ENCODE data around the gene TNS3. TPM values are rescaled to one million over a fixed set of nuclear protein-coding genes. Genes with fewer than 3 reads are reported as not detected.

Gene TNS3
- total RNA-seq, 1 donor from 2014 or later, result 426 TPM

DNA sequence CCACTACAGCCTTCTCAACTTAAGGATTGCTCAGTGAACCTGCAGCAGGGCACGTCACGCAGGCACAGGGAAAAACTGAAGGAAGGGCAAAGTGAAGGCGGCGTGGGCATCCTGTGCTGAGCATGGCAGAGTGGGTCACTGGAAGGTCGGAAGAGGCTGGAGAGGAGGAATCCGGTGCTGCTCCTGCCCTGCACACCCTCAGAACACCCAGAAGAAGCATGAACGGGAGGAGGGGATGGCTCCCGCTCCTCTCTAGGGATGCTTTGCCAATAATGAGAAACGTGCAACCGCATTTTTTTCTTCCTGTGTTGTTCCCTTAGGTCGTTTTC lies 175.1 kb downstream of the TNS3 start:
- Mint-ChIP-seq H3K4me1 (ENCODE audit: low read depth) (peaks cover 62% of the 10 kb centered on the region), H3K36me3 (ENCODE audit: low read depth) (peaks cover 50% of the 10 kb centered on the region), H3K9me3 (ENCODE audit: low read depth) (no peaks in the 10 kb centered on the region), H3K27me3 (ENCODE audit: low read depth) (no peaks in the 10 kb centered on the region), H3K4me3 (ENCODE audit: unreplicated experiment) (no peak overlapping the region), H3K27ac (ENCODE audit: unreplicated experiment) (peak overlapping the region; percentile 67)
- no peak for DNase-seq (ENCODE audit: low spot score)
- TF ChIP-seq, protein P1, sequence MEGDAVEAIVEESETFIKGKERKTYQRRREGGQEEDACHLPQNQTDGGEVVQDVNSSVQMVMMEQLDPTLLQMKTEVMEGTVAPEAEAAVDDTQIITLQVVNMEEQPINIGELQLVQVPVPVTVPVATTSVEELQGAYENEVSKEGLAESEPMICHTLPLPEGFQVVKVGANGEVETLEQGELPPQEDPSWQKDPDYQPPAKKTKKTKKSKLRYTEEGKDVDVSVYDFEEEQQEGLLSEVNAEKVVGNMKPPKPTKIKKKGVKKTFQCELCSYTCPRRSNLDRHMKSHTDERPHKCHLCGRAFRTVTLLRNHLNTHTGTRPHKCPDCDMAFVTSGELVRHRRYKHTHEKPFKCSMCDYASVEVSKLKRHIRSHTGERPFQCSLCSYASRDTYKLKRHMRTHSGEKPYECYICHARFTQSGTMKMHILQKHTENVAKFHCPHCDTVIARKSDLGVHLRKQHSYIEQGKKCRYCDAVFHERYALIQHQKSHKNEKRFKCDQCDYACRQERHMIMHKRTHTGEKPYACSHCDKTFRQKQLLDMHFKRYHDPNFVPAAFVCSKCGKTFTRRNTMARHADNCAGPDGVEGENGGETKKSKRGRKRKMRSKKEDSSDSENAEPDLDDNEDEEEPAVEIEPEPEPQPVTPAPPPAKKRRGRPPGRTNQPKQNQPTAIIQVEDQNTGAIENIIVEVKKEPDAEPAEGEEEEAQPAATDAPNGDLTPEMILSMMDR (IDR thresholded peaks at IDR 0.05), result no peak

DNA sequence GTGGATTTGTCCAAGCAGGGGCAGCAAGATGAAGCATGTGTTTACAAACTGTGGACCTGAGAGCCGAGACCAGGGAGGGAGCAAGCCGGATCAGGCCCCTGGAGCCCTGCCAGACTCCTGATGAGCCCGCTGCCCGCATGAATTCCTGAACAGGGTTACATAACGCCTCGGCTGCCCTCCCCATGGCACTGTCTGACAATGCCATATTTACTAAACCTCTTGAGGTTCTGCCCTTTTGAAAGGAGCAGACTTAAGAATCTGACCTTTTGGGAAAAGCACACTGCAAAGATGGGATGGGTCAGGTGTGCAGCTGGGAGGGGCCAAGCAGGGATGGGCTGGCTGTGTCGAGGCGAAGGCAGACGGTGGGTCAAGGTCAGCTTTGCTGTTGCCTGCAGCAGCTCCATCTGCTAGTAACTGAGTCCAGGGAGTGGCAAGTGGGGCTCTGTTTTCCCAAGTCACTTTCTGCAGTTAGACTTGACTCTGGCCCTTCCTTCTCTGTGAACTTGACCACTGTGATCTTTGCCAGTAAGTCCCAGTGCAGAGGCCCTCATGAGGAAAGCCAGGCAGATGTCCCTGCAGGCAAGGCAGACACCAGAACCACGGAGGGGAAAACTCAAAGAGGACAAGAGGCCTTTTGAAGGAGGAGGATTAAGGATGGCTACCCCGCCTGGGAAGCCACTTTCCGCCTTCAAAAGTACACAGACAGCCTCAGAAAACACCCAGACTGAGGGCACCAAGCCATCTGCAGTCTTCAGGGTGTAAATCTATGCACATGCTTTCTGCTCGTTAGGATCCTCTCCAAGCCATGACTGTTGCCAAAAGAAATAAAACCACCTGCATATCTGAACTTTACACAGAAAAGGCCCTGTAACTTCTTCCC lies 175.8 kb downstream of the TNS3 start:
- no peak for DNase-seq (ENCODE audit: low spot score)
- Mint-ChIP-seq H3K9me3 (ENCODE audit: low read depth) (no peaks in the 10 kb centered on the region), H3K27ac (ENCODE audit: unreplicated experiment) (peak overlapping the region; percentile 67), H3K4me1 (ENCODE audit: low read depth) (peaks cover 60% of the 10 kb centered on the region), H3K27me3 (ENCODE audit: low read depth) (no peaks in the 10 kb centered on the region), H3K36me3 (ENCODE audit: low read depth) (peaks cover 44% of the 10 kb centered on the region), H3K4me3 (ENCODE audit: unreplicated experiment) (no peak overlapping the region)
- TF ChIP-seq, protein P1 (IDR thresholded peaks at IDR 0.05), result no peak

DNA sequence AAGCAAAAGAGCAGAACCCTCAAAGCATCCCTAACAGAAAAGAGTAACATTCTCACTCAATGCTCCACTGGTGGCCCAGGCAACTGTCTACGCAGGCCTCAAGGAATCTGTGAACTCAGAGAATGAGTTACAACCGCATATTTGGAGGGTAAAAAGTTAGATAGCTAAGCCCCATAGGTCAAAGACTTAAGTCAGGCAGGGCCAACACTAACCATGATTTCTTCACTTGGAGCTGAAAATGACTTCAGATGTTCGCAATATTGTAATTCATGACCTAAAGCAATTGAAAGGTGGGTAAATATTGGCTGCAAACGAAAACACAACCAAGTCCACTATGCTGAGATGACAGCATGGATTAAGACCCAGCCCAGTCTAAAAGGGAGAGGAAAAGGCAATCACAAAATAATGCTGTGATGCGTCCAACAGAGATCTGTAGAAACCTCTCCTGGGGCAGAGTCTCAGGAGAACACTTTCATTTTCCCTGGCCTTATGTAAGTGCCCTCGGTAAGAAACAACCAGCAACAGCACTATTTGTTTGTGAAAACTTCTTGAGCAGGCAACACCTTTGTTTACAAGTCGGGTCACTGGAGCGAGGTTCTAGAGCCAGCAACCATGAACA lies 176.5 kb downstream of the TNS3 start:
- no peaks in the 10 kb centered on the region for H3K9me3 Mint-ChIP-seq (ENCODE audit: low read depth)
- no peak for DNase-seq (ENCODE audit: low spot score)
- H3K27ac Mint-ChIP-seq (ENCODE audit: unreplicated experiment), result peak overlapping the region; percentile 67
- no peaks in the 10 kb centered on the region for H3K27me3 Mint-ChIP-seq (ENCODE audit: low read depth)
- peaks cover 63% of the 10 kb centered on the region for H3K4me1 Mint-ChIP-seq (ENCODE audit: low read depth)
- H3K36me3 Mint-ChIP-seq (ENCODE audit: low read depth), result peaks cover 40% of the 10 kb centered on the region
- TF ChIP-seq, protein P1 (IDR thresholded peaks at IDR 0.05), result no peak
- no peak overlapping the region for H3K4me3 Mint-ChIP-seq (ENCODE audit: unreplicated experiment)

DNA sequence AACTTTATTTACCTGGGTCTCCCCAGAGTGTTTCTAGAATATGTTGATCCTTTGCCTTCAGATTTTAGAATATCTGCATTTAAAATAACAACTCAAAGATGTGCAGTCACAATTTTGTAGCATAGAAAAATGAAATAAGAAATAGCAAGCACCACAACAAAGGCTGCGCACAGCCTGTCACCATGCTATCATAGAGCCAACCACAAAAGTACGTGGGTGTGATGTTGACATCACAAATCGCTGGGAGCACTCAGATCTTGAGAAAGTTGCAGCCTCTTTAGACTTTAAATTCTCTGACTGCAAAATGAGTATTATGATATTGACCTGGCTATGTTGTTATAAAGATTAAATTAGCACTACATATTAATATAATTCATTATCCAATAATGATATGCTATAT lies 177.9 kb downstream of the TNS3 start:
- Mint-ChIP-seq H3K36me3 (ENCODE audit: low read depth) (peaks cover 51% of the 10 kb centered on the region), H3K27me3 (ENCODE audit: low read depth) (no peaks in the 10 kb centered on the region), H3K9me3 (ENCODE audit: low read depth) (no peaks in the 10 kb centered on the region), H3K4me1 (ENCODE audit: low read depth) (peaks cover 67% of the 10 kb centered on the region), H3K27ac (ENCODE audit: unreplicated experiment) (no peak overlapping the region), H3K4me3 (ENCODE audit: unreplicated experiment) (no peak overlapping the region)
- TF ChIP-seq, protein P1 (IDR thresholded peaks at IDR 0.05), result no peak
- no peak for DNase-seq (ENCODE audit: low spot score)

DNA sequence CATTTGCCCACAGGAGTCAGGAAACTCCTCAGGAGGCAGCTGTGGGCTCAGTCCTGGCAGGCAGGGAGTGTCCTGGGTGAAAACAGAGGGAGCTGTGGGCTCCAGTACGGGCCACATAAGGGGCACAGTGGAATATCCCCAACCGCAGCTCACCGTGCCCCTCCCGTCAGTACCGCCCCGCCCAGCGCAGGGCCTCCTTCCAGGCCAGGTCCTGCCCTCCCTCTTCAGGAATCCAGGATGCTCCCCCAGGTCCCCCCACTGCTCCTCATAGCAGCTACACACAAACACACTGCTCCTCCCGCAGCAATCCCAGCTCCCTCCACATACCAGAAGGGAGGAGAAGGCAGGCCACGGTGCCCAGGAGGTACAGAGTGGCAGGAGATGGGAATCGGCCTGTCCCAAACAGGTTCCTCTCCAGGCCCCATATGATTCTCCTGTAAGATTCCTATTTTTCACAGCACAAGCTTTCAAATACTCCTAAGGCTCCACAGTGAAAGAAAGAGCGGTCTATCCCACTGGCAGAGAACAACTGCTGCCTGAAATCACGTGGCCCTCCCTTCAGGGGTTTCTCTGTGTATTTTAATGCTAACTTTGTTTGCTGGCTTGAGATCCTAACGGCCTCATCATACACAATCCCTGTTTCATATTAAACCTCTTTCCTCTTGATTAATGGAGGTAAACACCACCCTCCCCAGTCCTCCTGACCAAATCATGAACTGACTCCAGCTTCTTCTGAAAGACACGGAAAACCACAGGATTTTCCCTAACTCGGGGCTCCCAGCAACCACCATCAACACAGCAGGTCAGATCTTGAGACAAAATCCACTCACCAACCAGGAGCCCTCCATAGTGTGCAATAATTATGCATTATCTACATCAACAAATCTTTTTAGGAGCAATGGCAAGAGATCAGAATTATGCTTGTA lies 178.7 kb downstream of the TNS3 start:
- Mint-ChIP-seq H3K4me1 (ENCODE audit: low read depth) (peaks cover 59% of the 10 kb centered on the region), H3K36me3 (ENCODE audit: low read depth) (peaks cover 52% of the 10 kb centered on the region), H3K4me3 (ENCODE audit: unreplicated experiment) (no peak overlapping the region), H3K27ac (ENCODE audit: unreplicated experiment) (peak overlapping the region; percentile 54), H3K9me3 (ENCODE audit: low read depth) (no peaks in the 10 kb centered on the region), H3K27me3 (ENCODE audit: low read depth) (no peaks in the 10 kb centered on the region)
- TF ChIP-seq, protein P1 (IDR thresholded peaks at IDR 0.05), result no peak
- DNase-seq (ENCODE audit: low spot score), result no peak

All from chondrocyte (in vitro differentiated cells).